HEK293 (cell line): ENCODE results near the gene MYZAP.

Source experiments
- CTCF ChIA-PET: fragments of 350-600 bp; formaldehyde crosslinking; extraction: SDS; loops from one replicate; lab custom pipeline; 2021; ENCODE audit warnings: antibody characterized with exemption; lab: Yijun Ruan, JAX
- POLR2A ChIA-PET: fragments of 300-600 bp; formaldehyde crosslinking; extraction: SDS; loops from one replicate; lab custom pipeline; 2020; ENCODE audit warnings: antibody characterized with exemption, inconsistent platforms; lab: Yijun Ruan, JAX
- H3K27ac ChIP-seq: fragments of 200-500 bp; sonication (Bioruptor generic); 2 replicates; pipeline ENCODE4 v1.5.1; 2014; ENCODE audit warnings: low read depth, low read length, control low read depth, inconsistent platforms; ENCODE audit errors: extremely low read depth
- H3K36me3 ChIP-seq, 2 experiments: fragments of 200-500 bp in 1 of 2; sonication (Bioruptor generic) in 1 of 2; 1 replicate in 1 of 2; 2 replicates in 1 of 2; pipeline ENCODE4 v1.5.1; 2014 to 2017; ENCODE audit warnings: inconsistent platforms in 2 of 2, low read length in 2 of 2; ENCODE audit not compliant: control insufficient read depth in 2 of 2, insufficient read depth in 1 of 2
- H3K4me1 ChIP-seq: fragments of 200-500 bp; sonication (Bioruptor generic); 2 replicates; pipeline ENCODE4 v1.5.1; 2014; ENCODE audit warnings: mild to moderate bottlenecking, low read length, inconsistent platforms; ENCODE audit not compliant: control insufficient read depth, insufficient read depth
- H3K4me3 ChIP-seq: 2 replicates; pipeline ENCODE4 v1.5.1; 2011; ENCODE audit warnings: low read depth, mild to moderate bottlenecking, control low read depth, low read length, moderate library complexity
- H3K9me3 ChIP-seq: fragments of 200-500 bp; sonication (Bioruptor generic); 2 replicates; pipeline ENCODE4 v1.5.1; 2014; ENCODE audit warnings: low read depth, low read length, inconsistent platforms; ENCODE audit not compliant: control insufficient read depth, insufficient read depth
- HOXD13 ChIP-seq: sonication (generic); formaldehyde crosslinking; IDR thresholded peaks from 2 replicates; pipeline ENCODE4 v1.8.0; 2022; ENCODE audit warnings: missing genetic modification reagents, borderline replicate concordance
- KLF10 ChIP-seq: fragments of 450-650 bp; IDR thresholded peaks from 2 replicates; pipeline ENCODE4 v1.5.1; 2018; ENCODE audit warnings: missing biosample characterization, mild to moderate bottlenecking, missing genetic modification characterization
- KLF9 ChIP-seq: fragments of 450-650 bp; formaldehyde crosslinking; IDR thresholded peaks from 2 replicates; pipeline ENCODE4 v1.5.1; 2016; ENCODE audit warnings: missing biosample characterization, missing genetic modification characterization, low read depth
- MEIS1 ChIP-seq: sonication (generic); formaldehyde crosslinking; IDR thresholded peaks from 2 replicates; pipeline ENCODE4 v1.8.1; 2022; ENCODE audit warnings: missing genetic modification reagents, mild to moderate bottlenecking, borderline replicate concordance
- ZFP3 ChIP-seq: fragments of 450-650 bp; formaldehyde crosslinking; IDR thresholded peaks from 2 replicates; pipeline ENCODE4 v1.5.1; 2016; ENCODE audit warnings: low read depth, missing biosample characterization, missing genetic modification characterization
- ZNF561 ChIP-seq: fragments of 450-650 bp; IDR thresholded peaks from 2 replicates; pipeline ENCODE4 v1.5.1; 2018; ENCODE audit warnings: missing biosample characterization, missing genetic modification characterization, borderline replicate concordance
- ZNF629 ChIP-seq: fragments of 450-650 bp; formaldehyde crosslinking; IDR thresholded peaks from 2 replicates; pipeline ENCODE4 v1.5.1; 2017; ENCODE audit warnings: missing biosample characterization, missing genetic modification characterization
- ZNF654 ChIP-seq: fragments of 450-650 bp; formaldehyde crosslinking; IDR thresholded peaks from 2 replicates; pipeline ENCODE4 v1.5.1; 2016; ENCODE audit warnings: low read depth, missing biosample characterization, missing genetic modification characterization
- ZNF664 ChIP-seq: fragments of 450-650 bp; formaldehyde crosslinking; IDR thresholded peaks from 2 replicates; pipeline ENCODE4 v1.5.1; 2016; ENCODE audit warnings: missing biosample characterization, missing genetic modification characterization
- ZSCAN16 ChIP-seq: fragments of 450-650 bp; formaldehyde crosslinking; IDR thresholded peaks from 2 replicates; pipeline ENCODE4 v1.5.1; 2016; ENCODE audit warnings: missing biosample characterization, missing genetic modification characterization
- TF ChIP-seq, protein P1 (sequence below): fragments of 450-650 bp; formaldehyde crosslinking; IDR thresholded peaks from 2 replicates; pipeline ENCODE4 v1.5.1; 2016; ENCODE audit warnings: missing biosample characterization, missing genetic modification characterization
- TF ChIP-seq, protein P2 (sequence below): fragments of 450-650 bp; formaldehyde crosslinking; IDR thresholded peaks from 2 replicates; pipeline ENCODE4 v1.5.1; 2016; ENCODE audit warnings: missing biosample characterization, missing genetic modification characterization
- TF ChIP-seq, protein P3 (sequence below): fragments of 450-650 bp; formaldehyde crosslinking; IDR thresholded peaks from 2 replicates; pipeline ENCODE4 v1.5.1; 2016; ENCODE audit warnings: missing biosample characterization, missing genetic modification characterization
- TF ChIP-seq, protein P4 (sequence below): fragments of 450-650 bp; formaldehyde crosslinking; IDR thresholded peaks from 2 replicates; pipeline ENCODE4 v1.5.1; 2016; ENCODE audit warnings: missing biosample characterization, missing genetic modification characterization, low read depth
- TF ChIP-seq, protein P5 (sequence below): fragments of 450-650 bp; formaldehyde crosslinking; IDR thresholded peaks from 2 replicates; pipeline ENCODE4 v1.5.1; 2017; ENCODE audit warnings: missing biosample characterization, missing genetic modification characterization

Gene MYZAP

DNA sequence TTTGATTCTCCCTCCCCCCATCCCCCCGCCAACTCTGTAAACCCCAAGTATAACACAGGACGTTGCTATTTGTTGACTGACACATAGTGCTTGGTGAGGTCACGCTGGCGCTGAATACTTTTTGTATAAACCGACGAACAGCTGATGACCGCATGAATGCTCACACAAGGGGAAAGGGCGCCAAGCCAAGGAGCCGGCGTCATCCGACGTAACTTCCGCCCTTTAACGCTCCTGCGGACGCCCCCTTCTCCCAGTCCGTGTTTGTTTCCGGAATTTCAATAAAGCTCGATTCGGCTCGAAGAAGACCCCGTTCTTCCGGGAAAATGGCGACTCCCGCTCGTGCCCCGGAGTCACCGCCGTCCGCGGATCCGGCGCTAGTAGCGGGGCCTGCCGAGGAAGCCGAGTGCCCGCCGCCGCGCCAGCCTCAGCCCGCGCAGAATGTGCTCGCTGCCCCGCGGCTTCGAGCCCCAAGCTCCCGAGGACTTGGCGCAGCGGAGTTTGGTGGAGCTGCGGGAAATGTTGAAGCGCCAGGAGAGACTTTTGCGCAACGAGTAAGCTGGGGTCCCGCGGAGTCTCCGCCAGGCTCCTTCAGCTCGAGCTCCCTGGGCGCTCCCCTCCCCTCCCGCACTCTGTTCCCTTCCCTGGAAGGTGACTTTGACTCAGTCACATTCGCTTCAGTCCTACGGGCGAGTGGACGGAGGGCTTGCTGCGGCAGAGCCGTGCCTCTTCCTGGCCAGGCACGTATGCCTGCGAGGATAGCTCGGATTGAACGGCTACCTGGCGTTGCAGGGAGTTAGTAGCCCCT, 114.9 kb downstream of the MYZAP start, which contains the start of gene POLR2M (continued):
- TF ChIP-seq, protein P1, sequence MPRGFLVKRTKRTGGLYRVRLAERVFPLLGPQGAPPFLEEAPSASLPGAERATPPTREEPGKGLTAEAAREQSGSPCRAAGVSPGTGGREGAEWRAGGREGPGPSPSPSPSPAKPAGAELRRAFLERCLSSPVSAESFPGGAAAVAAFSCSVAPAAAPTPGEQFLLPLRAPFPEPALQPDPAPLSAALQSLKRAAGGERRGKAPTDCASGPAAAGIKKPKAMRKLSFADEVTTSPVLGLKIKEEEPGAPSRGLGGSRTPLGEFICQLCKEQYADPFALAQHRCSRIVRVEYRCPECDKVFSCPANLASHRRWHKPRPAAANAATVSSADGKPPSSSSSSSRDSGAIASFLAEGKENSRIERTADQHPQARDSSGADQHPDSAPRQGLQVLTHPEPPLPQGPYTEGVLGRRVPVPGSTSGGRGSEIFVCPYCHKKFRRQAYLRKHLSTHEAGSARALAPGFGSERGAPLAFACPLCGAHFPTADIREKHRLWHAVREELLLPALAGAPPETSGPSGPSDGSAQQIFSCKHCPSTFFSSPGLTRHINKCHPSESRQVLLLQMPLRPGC (tag by site-specific recombination): peak; percentile 80
- TF ChIP-seq ZNF654 (tag by site-specific recombination): no peak
- no peak for TF ChIP-seq ZNF664
- TF ChIP-seq ZNF561: 0 out of 2 replicates have a peak, but pooled peaks have one; percentile 44
- no peak for TF ChIP-seq MEIS1 (CRISPR knock-in tag)
- TF ChIP-seq ZFP3 (tag by site-specific recombination): no peak
- peak; percentile 74; the same call in 1 of the 2 replicates for TF ChIP-seq KLF10 (tag by site-specific recombination)
- TF ChIP-seq, protein P2, sequence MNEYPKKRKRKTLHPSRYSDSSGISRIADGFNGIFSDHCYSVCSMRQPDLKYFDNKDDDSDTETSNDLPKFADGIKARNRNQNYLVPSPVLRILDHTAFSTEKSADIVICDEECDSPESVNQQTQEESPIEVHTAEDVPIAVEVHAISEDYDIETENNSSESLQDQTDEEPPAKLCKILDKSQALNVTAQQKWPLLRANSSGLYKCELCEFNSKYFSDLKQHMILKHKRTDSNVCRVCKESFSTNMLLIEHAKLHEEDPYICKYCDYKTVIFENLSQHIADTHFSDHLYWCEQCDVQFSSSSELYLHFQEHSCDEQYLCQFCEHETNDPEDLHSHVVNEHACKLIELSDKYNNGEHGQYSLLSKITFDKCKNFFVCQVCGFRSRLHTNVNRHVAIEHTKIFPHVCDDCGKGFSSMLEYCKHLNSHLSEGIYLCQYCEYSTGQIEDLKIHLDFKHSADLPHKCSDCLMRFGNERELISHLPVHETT (tag by site-specific recombination): 0 out of 2 replicates have a peak, but pooled peaks have one; percentile 24
- peak; percentile 12; the same call in 1 of the 2 replicates for TF ChIP-seq KLF9 (tag by site-specific recombination)
- TF ChIP-seq, protein P3, sequence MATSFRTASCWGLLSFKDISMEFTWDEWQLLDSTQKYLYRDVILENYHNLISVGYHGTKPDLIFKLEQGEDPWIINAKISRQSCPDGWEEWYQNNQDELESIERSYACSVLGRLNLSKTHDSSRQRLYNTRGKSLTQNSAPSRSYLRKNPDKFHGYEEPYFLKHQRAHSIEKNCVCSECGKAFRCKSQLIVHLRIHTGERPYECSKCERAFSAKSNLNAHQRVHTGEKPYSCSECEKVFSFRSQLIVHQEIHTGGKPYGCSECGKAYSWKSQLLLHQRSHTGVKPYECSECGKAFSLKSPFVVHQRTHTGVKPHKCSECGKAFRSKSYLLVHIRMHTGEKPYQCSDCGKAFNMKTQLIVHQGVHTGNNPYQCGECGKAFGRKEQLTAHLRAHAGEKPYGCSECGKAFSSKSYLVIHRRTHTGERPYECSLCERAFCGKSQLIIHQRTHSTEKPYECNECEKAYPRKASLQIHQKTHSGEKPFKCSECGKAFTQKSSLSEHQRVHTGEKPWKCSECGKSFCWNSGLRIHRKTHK (tag by site-specific recombination): no peak

DNA sequence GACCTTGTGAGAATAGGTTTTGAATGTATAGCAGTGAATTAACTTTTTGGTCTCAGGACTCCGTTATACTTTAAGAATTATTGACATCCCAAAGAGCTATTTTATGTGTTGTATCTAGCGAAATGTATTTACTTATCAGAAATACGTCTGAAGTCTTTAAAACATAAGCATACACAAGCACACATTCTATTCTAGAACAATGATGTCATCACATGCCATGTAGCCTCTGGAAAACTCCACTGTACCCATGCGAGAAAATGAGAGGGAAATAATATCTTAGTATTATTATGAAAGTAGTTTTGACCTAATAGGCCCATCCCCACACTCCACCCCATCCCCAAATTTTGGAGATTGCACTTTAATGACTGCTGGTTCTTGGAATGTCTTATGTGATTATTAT, 116.3 kb downstream of the MYZAP start:
- no peak for TF ChIP-seq HOXD13 (CRISPR knock-in tag)
- TF ChIP-seq ZSCAN16 (tag by site-specific recombination): no peak
- TF ChIP-seq, protein P4, sequence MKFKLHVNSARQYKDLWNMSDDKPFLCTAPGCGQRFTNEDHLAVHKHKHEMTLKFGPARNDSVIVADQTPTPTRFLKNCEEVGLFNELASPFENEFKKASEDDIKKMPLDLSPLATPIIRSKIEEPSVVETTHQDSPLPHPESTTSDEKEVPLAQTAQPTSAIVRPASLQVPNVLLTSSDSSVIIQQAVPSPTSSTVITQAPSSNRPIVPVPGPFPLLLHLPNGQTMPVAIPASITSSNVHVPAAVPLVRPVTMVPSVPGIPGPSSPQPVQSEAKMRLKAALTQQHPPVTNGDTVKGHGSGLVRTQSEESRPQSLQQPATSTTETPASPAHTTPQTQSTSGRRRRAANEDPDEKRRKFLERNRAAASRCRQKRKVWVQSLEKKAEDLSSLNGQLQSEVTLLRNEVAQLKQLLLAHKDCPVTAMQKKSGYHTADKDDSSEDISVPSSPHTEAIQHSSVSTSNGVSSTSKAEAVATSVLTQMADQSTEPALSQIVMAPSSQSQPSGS (tag by site-specific recombination): peak; percentile 90
- TF ChIP-seq, protein P5, sequence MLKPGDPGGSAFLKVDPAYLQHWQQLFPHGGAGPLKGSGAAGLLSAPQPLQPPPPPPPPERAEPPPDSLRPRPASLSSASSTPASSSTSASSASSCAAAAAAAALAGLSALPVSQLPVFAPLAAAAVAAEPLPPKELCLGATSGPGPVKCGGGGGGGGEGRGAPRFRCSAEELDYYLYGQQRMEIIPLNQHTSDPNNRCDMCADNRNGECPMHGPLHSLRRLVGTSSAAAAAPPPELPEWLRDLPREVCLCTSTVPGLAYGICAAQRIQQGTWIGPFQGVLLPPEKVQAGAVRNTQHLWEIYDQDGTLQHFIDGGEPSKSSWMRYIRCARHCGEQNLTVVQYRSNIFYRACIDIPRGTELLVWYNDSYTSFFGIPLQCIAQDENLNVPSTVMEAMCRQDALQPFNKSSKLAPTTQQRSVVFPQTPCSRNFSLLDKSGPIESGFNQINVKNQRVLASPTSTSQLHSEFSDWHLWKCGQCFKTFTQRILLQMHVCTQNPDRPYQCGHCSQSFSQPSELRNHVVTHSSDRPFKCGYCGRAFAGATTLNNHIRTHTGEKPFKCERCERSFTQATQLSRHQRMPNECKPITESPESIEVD (tag by site-specific recombination): 0 out of 2 replicates have a peak, but pooled peaks have one; percentile 10
- TF ChIP-seq ZNF629 (tag by site-specific recombination): 0 out of 2 replicates have a peak, but pooled peaks have one; percentile 19
- Histone ChIP-seq H3K9me3 (no peaks in the 10 kb centered on the region), H3K4me1 (peaks cover 8% of the 10 kb centered on the region; the same call in 1 of the 2 replicates), H3K36me3 (peaks cover 13 to 44% of the 10 kb centered on the region in 2 experiments), H3K4me3 (peak overlapping the region; percentile 95), H3K27ac (no peak overlapping the region)
- CTCF ChIA-PET: interaction anchor here (0.7 to 1.3 kb wide), 2 partner anchors 25 to 36 kb away, joined by 3 to 4 read pairs; no protein-coding TSS in a partner anchor
- POLR2A ChIA-PET: no interaction called here
